Activated CD8-positive, alpha-beta memory T cell treated with anti-CD3 and anti-CD28 coated beads, Interleukin-2, amount 50 U/mL, for 4 hours (primary cell): Measurements from ENCODE around the gene LIPC.

Experiments
- DNase-seq: peaks from one replicate; pipeline ENCODE4 v3.0.0-alpha.2; 2020

The LIPC gene

GRCh38 chr15:58520936-58521292 is 89.1 kb downstream of the LIPC start:
- DNase-seq, result no peak

GRCh38 chr15:58521293-58521991 is 89.7 kb downstream of the LIPC start:
- DNase-seq, result no peak

GRCh38 chr15:58522391-58522790 is 90.6 kb downstream of the LIPC start:
- no peak for DNase-seq

GRCh38 chr15:58522865-58523264 is 91.1 kb downstream of the LIPC start:
- no peak for DNase-seq

- DNase-seq, result no peak
These were observed 91.8 kb downstream of the LIPC start for GRCh38 chr15:58523634-58524033.

GRCh38 chr15:58524247-58524646 is 92.5 kb downstream of the LIPC start:
- no peak for DNase-seq

GRCh38 chr15:58525991-58526421 is 94.2 kb downstream of the LIPC start:
- DNase-seq, result no peak

- no peak for DNase-seq
These were observed 94.9 kb downstream of the LIPC start for GRCh38 chr15:58526647-58527192.

GRCh38 chr15:58527573-58528187 is 95.9 kb downstream of the LIPC start:
- no peak for DNase-seq

- DNase-seq, result no peak
These were observed 96.5 kb downstream of the LIPC start for GRCh38 chr15:58528188-58528870.

- no peak for DNase-seq
These were observed 97.2 kb downstream of the LIPC start for GRCh38 chr15:58529041-58529440.

GRCh38 chr15:58530056-58530590 is 98.3 kb downstream of the LIPC start:
- no peak for DNase-seq

- no peak for DNase-seq
These were observed 100.3 kb downstream of the LIPC start for GRCh38 chr15:58532126-58532525.

GRCh38 chr15:58534556-58534955 is 102.8 kb downstream of the LIPC start:
- DNase-seq, result no peak

GRCh38 chr15:58535337-58535736 is 103.5 kb downstream of the LIPC start:
- DNase-seq, result no peak

- no peak for DNase-seq
These were observed 104.1 kb downstream of the LIPC start for GRCh38 chr15:58535894-58536293.

- DNase-seq, result no peak
These were observed 104.6 kb downstream of the LIPC start for GRCh38 chr15:58536414-58536813.

- DNase-seq, result no peak
These were observed 105.2 kb downstream of the LIPC start for GRCh38 chr15:58537033-58537432.

- DNase-seq, result no peak
These were observed 106.5 kb downstream of the LIPC start for GRCh38 chr15:58538225-58538727.

- DNase-seq, result no peak
These were observed 107.1 kb downstream of the LIPC start for GRCh38 chr15:58538901-58539300.

- no peak for DNase-seq
These were observed 107.8 kb downstream of the LIPC start for GRCh38 chr15:58539548-58539947.

- no peak for DNase-seq
These were observed 109.8 kb downstream of the LIPC start for GRCh38 chr15:58541410-58542087.
